OCI-LY1 (cell line): ENCODE data around the gene AURKB.
A peak's percentile ranks its signal among the peaks of the same experiment; 100 is the strongest.

Experiments
- H2AFZ ChIP-seq: fragments of 200-600 bp; sonication (generic), shearing (Covaris generic); 2 replicates; pipeline ENCODE4 v1.6.0; 2014; ENCODE audit warnings: antibody characterized with exemption, mild to moderate bottlenecking, low read length
- H3F3A ChIP-seq: fragments of 200-600 bp; sonication (generic), shearing (Covaris generic); 2 replicates; pipeline ENCODE4 v1.6.0; 2014; ENCODE audit warnings: mild to moderate bottlenecking, antibody characterized with exemption, low read length, moderate library complexity; ENCODE audit not compliant: insufficient read depth
- H3K27ac ChIP-seq: fragments of 200-600 bp; sonication (generic); 2 replicates; pipeline ENCODE4 v1.5.1; 2014; ENCODE audit warnings: low read length, mixed run types, mild to moderate bottlenecking, low read depth; ENCODE audit not compliant: poor library complexity, severe bottlenecking
- H3K27me3 ChIP-seq: fragments of 200-600 bp; sonication (generic); 2 replicates; pipeline ENCODE4 v1.6.0; 2014; ENCODE audit warnings: antibody characterized with exemption, mild to moderate bottlenecking, low read length, moderate library complexity; ENCODE audit not compliant: insufficient read depth
- H3K36me3 ChIP-seq: fragments of 200-600 bp; sonication (generic); 2 replicates; pipeline ENCODE4 v1.6.1; 2014; ENCODE audit warnings: mild to moderate bottlenecking, antibody characterized with exemption, low read length, moderate library complexity, mixed read lengths; ENCODE audit not compliant: insufficient read depth
- H3K4me1 ChIP-seq: fragments of 200-600 bp; sonication (generic); 2 replicates; pipeline ENCODE4 v1.5.1; 2014; ENCODE audit warnings: mild to moderate bottlenecking, low read length, moderate library complexity; ENCODE audit not compliant: insufficient read depth, severe bottlenecking
- H3K4me2 ChIP-seq: fragments of 200-600 bp; sonication (generic), shearing (Covaris generic); 2 replicates; pipeline ENCODE4 v1.6.1; 2014; ENCODE audit warnings: low read length
- H3K4me3 ChIP-seq: fragments of 200-600 bp; sonication (generic); 2 replicates; pipeline ENCODE4 v1.5.1; 2014; ENCODE audit warnings: low read length, low read depth, mild to moderate bottlenecking, mixed read lengths; ENCODE audit not compliant: poor library complexity, severe bottlenecking
- H3K79me2 ChIP-seq: fragments of 200-600 bp; shearing (Covaris generic); 2 replicates; pipeline ENCODE4 v1.6.1; 2016; ENCODE audit warnings: mixed run types, low read length, mixed read lengths; ENCODE audit not compliant: insufficient read depth
- H3K9ac ChIP-seq: fragments of 200-600 bp; sonication (generic), shearing (Covaris generic); 2 replicates; pipeline ENCODE4 v1.6.1; 2014; ENCODE audit warnings: mild to moderate bottlenecking, low read length, mixed read lengths
- H3K9me2 ChIP-seq: fragments of 200-600 bp; sonication (generic), shearing (Covaris generic); 2 replicates; pipeline ENCODE4 v1.6.1; 2014; ENCODE audit warnings: low read depth, mild to moderate bottlenecking, low read length, mixed read lengths
- H3K9me3 ChIP-seq: fragments of 200-600 bp; shearing (Covaris generic); 2 replicates; pipeline ENCODE4 v1.6.1; 2014; ENCODE audit warnings: low read length, mixed read lengths
- H4K20me1 ChIP-seq: fragments of 200-600 bp; sonication (generic), shearing (Covaris generic); 2 replicates; pipeline ENCODE4 v1.6.0; 2016; ENCODE audit warnings: mild to moderate bottlenecking, low read length; ENCODE audit not compliant: insufficient read depth
- CTCF ChIP-seq: fragments of 200-600 bp; sonication (generic), shearing (Covaris generic); IDR thresholded peaks from 2 replicates; pipeline ENCODE4 v1.5.1; 2017; ENCODE audit warnings: mild to moderate bottlenecking, antibody characterized with exemption, low read length, moderate library complexity, mixed read lengths
- EZH2 ChIP-seq: fragments of 200-600 bp; sonication (generic), shearing (Covaris generic); IDR thresholded peaks from 2 replicates; pipeline ENCODE4 v1.8.0; 2017; ENCODE audit warnings: borderline replicate concordance, mixed run types, mild to moderate bottlenecking, antibody characterized with exemption, low read length, moderate library complexity, mixed read lengths

Gene AURKB

GRCh38 chr17:8176197-8176940 lies 34.0 kb downstream of the AURKB start, which contains the start of gene TMEM107:
Gene TMEM107 (minus strand): TSS chr17:8176380. CDS start chr17:8176286, 94 bp downstream.
- peak within 1 kb of the TSS; percentile 95 for H3K27ac ChIP-seq

GRCh38 chr17:8175795-8176196 lies 34.6 kb downstream of the AURKB start:
- no peaks in the 10 kb centered on the region for H4K20me1 ChIP-seq
- no peaks in the 10 kb centered on the region for H3K36me3 ChIP-seq
- peak overlapping the region; percentile 98 for H3K4me2 ChIP-seq
- no peaks in the 10 kb centered on the region for H3K79me2 ChIP-seq
- H3F3A ChIP-seq, result no peaks in the 10 kb centered on the region
- peak overlapping the region; percentile 89 for H3K4me3 ChIP-seq
- H2AFZ ChIP-seq, result no peak overlapping the region
- peak overlapping the region; percentile 92 for H3K9ac ChIP-seq
- H3K4me1 ChIP-seq, result peaks cover 49% of the 10 kb centered on the region
- no peaks in the 10 kb centered on the region for H3K9me3 ChIP-seq
- H3K9me2 ChIP-seq, result no peaks in the 10 kb centered on the region
- no peak for TF ChIP-seq CTCF
- TF ChIP-seq EZH2, result no peak
- peak overlapping the region; percentile 95 for H3K27ac ChIP-seq
- H3K27me3 ChIP-seq, result no peaks in the 10 kb centered on the region

More at GRCh38 chr17:8176197-8176940, 34.0 kb downstream of the AURKB start, which contains the start of gene TMEM107:
- no peaks in the 10 kb centered on the region for H4K20me1 ChIP-seq
- peaks cover 45% of the 10 kb centered on the region for H3K4me1 ChIP-seq
- no peaks in the 10 kb centered on the region for H3K9me3 ChIP-seq
- no peaks in the 10 kb centered on the region for H3K27me3 ChIP-seq
- TF ChIP-seq EZH2 (no peak), CTCF (no peak)
- H3K9ac ChIP-seq, result peak within 1 kb of the TSS; percentile 92
- peak within 1 kb of the TSS; percentile 76; the same call in 1 of the 2 replicates for H2AFZ ChIP-seq
- H3K4me3 ChIP-seq, result peak within 1 kb of the TSS; percentile 89
- no peaks in the 10 kb centered on the region for H3K9me2 ChIP-seq
- no peaks in the 10 kb centered on the region for H3F3A ChIP-seq
- H3K36me3 ChIP-seq, result no peaks in the 10 kb centered on the region
- H3K4me2 ChIP-seq, result peak within 1 kb of the TSS; percentile 98
- H3K79me2 ChIP-seq, result no peaks in the 10 kb centered on the region

DNA sequence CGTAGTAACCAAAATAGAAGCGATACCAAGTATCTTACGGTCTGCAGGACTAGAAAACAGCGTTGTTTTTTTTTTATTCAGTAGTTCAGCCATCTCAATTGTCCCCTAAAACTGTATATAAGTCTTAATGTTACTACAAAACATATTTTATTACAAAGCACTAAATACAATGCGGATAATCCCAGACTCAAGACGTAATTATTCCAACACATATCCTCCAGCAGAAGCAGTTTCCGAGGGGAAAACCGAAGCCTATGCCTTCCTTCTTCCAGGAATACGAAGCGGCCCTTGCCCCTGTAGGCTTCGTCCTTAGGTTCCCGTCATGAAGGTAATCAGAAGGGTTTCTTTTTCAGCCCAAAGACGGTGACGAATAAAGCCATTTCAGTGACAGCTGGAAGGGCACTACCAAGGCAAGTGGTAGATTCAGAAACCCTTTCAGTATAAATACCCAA lies 36.5 kb downstream of the AURKB start:
- Histone ChIP-seq H3F3A (no peaks in the 10 kb centered on the region), H3K27me3 (no peaks in the 10 kb centered on the region), H3K9me2 (no peaks in the 10 kb centered on the region), H3K27ac (peak overlapping the region; percentile 95), H2AFZ (no peak overlapping the region), H3K9me3 (no peaks in the 10 kb centered on the region), H3K36me3 (no peaks in the 10 kb centered on the region), H3K79me2 (no peaks in the 10 kb centered on the region), H4K20me1 (no peaks in the 10 kb centered on the region), H3K4me1 (peaks cover 55% of the 10 kb centered on the region), H3K4me3 (peak overlapping the region; percentile 89), H3K9ac (peak overlapping the region; percentile 77), H3K4me2 (peak overlapping the region; percentile 98)
- TF ChIP-seq EZH2 (no peak), CTCF (no peak)
